HEK293 (cell line): Measurements from ENCODE around the gene SPOCK1.

Source experiments
- CTCF ChIA-PET: fragments of 350-600 bp; formaldehyde crosslinking; extraction: SDS; loops from one replicate; lab custom pipeline; 2021; ENCODE audit warnings: antibody characterized with exemption; lab: Yijun Ruan, JAX
- POLR2A ChIA-PET: fragments of 300-600 bp; formaldehyde crosslinking; extraction: SDS; loops from one replicate; lab custom pipeline; 2020; ENCODE audit warnings: antibody characterized with exemption, inconsistent platforms; lab: Yijun Ruan, JAX
- H3K27ac ChIP-seq: fragments of 200-500 bp; sonication (Bioruptor generic); 2 replicates; pipeline ENCODE4 v1.5.1; 2014; ENCODE audit warnings: low read depth, low read length, control low read depth, inconsistent platforms; ENCODE audit errors: extremely low read depth
- H3K36me3 ChIP-seq, 2 experiments: fragments of 200-500 bp in 1 of 2; sonication (Bioruptor generic) in 1 of 2; 1 replicate in 1 of 2; 2 replicates in 1 of 2; pipeline ENCODE4 v1.5.1; 2014 to 2017; ENCODE audit warnings: inconsistent platforms in 2 of 2, low read length in 2 of 2; ENCODE audit not compliant: control insufficient read depth in 2 of 2, insufficient read depth in 1 of 2
- H3K4me1 ChIP-seq: fragments of 200-500 bp; sonication (Bioruptor generic); 2 replicates; pipeline ENCODE4 v1.5.1; 2014; ENCODE audit warnings: mild to moderate bottlenecking, low read length, inconsistent platforms; ENCODE audit not compliant: control insufficient read depth, insufficient read depth
- H3K4me3 ChIP-seq: 2 replicates; pipeline ENCODE4 v1.5.1; 2011; ENCODE audit warnings: low read depth, mild to moderate bottlenecking, control low read depth, low read length, moderate library complexity
- H3K9me3 ChIP-seq: fragments of 200-500 bp; sonication (Bioruptor generic); 2 replicates; pipeline ENCODE4 v1.5.1; 2014; ENCODE audit warnings: low read depth, low read length, inconsistent platforms; ENCODE audit not compliant: control insufficient read depth, insufficient read depth
- AEBP2 ChIP-seq: fragments of 450-650 bp; formaldehyde crosslinking; IDR thresholded peaks from 2 replicates; pipeline ENCODE4 v1.5.1; 2016; ENCODE audit warnings: missing biosample characterization, missing genetic modification characterization, borderline replicate concordance
- GLI2 ChIP-seq: fragments of 450-650 bp; formaldehyde crosslinking; IDR thresholded peaks from 2 replicates; pipeline ENCODE4; 2017; ENCODE audit warnings: missing biosample characterization, missing genetic modification characterization, low read depth, borderline replicate concordance
- KLF16 ChIP-seq: fragments of 450-650 bp; formaldehyde crosslinking; IDR thresholded peaks from 2 replicates; pipeline ENCODE4 v1.5.1; 2017; ENCODE audit warnings: missing biosample characterization, missing genetic modification characterization
- OVOL3 ChIP-seq: fragments of 450-650 bp; formaldehyde crosslinking; IDR thresholded peaks from 2 replicates; pipeline ENCODE4 v1.5.1; 2016; ENCODE audit warnings: missing biosample characterization, missing genetic modification characterization
- PATZ1 ChIP-seq: fragments of 450-650 bp; formaldehyde crosslinking; IDR thresholded peaks from 2 replicates; pipeline ENCODE4 v1.5.1; 2016; ENCODE audit warnings: missing biosample characterization, missing genetic modification characterization
- WT1 ChIP-seq: fragments of 450-650 bp; formaldehyde crosslinking; IDR thresholded peaks from 2 replicates; pipeline ENCODE4 v1.5.1; 2016; ENCODE audit warnings: missing biosample characterization, missing genetic modification characterization
- ZNF121 ChIP-seq: fragments of 450-650 bp; formaldehyde crosslinking; IDR thresholded peaks from 2 replicates; pipeline ENCODE4 v1.5.1; 2016; ENCODE audit warnings: missing biosample characterization, missing genetic modification characterization
- ZNF239 ChIP-seq: fragments of 450-650 bp; formaldehyde crosslinking; IDR thresholded peaks from 2 replicates; pipeline ENCODE4 v1.5.1; 2016; ENCODE audit warnings: missing biosample characterization, missing genetic modification characterization
- ZNF433 ChIP-seq: fragments of 450-650 bp; formaldehyde crosslinking; IDR thresholded peaks from 2 replicates; pipeline ENCODE4 v1.5.1; 2016; ENCODE audit warnings: missing biosample characterization, missing genetic modification characterization, low read depth
- ZNF518A ChIP-seq: fragments of 450-650 bp; formaldehyde crosslinking; conservative IDR thresholded peaks from 2 replicates; pipeline ENCODE4 v1.5.1; 2016; ENCODE audit warnings: low read depth, missing biosample characterization, missing genetic modification characterization
- ZNF639 ChIP-seq: fragments of 450-650 bp; formaldehyde crosslinking; IDR thresholded peaks from 2 replicates; pipeline ENCODE4 v1.5.1; 2016; ENCODE audit warnings: missing biosample characterization, missing genetic modification characterization
- ZNF776 ChIP-seq: fragments of 450-650 bp; formaldehyde crosslinking; IDR thresholded peaks from 2 replicates; pipeline ENCODE4 v1.5.0; 2017; ENCODE audit warnings: missing biosample characterization, missing genetic modification characterization, borderline replicate concordance
- ZNF837 ChIP-seq: fragments of 450-650 bp; formaldehyde crosslinking; IDR thresholded peaks from 2 replicates; pipeline ENCODE4 v1.5.1; 2016; ENCODE audit warnings: missing biosample characterization, missing genetic modification characterization
- ZSCAN23 ChIP-seq: fragments of 450-650 bp; formaldehyde crosslinking; IDR thresholded peaks from 2 replicates; pipeline ENCODE4 v1.5.1; 2016; ENCODE audit warnings: missing biosample characterization, missing genetic modification characterization

Gene SPOCK1

GRCh38 chr5:137379555-137380286 is 119.4 kb downstream of the SPOCK1 start:
- no peak overlapping the region for H3K4me3 ChIP-seq
- no peaks in the 10 kb centered on the region for H3K36me3 ChIP-seq
- H3K4me1 ChIP-seq, result no peaks in the 10 kb centered on the region; the same call in 1 of the 2 replicates
- CTCF ChIA-PET, result interaction anchor here (1.2 kb wide), 1 partner anchor 35 kb away, joined by 3 read pairs; no protein-coding TSS in a partner anchor
- no peaks in the 10 kb centered on the region for H3K9me3 ChIP-seq
- TF ChIP-seq OVOL3 (tag by site-specific recombination), result no peak
- TF ChIP-seq ZNF433 (tag by site-specific recombination), result no peak
- TF ChIP-seq ZNF239 (tag by site-specific recombination), result no peak
- TF ChIP-seq ZNF837 (tag by site-specific recombination), result no peak
- TF ChIP-seq WT1 (tag by site-specific recombination), result no peak
- no peak for TF ChIP-seq ZNF639 (tag by site-specific recombination)
- no peak for TF ChIP-seq PATZ1 (tag by site-specific recombination)
- TF ChIP-seq ZNF776 (tag by site-specific recombination), result no peak
- no peak for TF ChIP-seq AEBP2 (tag by site-specific recombination)
- TF ChIP-seq ZNF121 (tag by site-specific recombination), result no peak
- TF ChIP-seq GLI2, result no peak
- TF ChIP-seq ZNF518A, result no peak
- no peak for TF ChIP-seq KLF16
- no peak for TF ChIP-seq ZSCAN23 (tag by site-specific recombination)
- H3K27ac ChIP-seq, result no peak overlapping the region
- POLR2A ChIA-PET, result no interaction called here
